ENCODE data around the gene PDE6D.

PDE6D gene

GRCh38 chr2:231713730-231714638, 67.1 kb downstream of the PDE6D start:
- ChIA-PET POLR2A (interaction anchor here (0.5 to 2.5 kb wide), 16 partner anchors 7 to 1792 kb away, joined by 3 to 29 read pairs (median 4); partner anchors contain the start of genes COPS7B, NCL, PDE6D and TRIP12), CTCF (interaction anchor here (0.6 to 5.8 kb wide), 32 partner anchors 8 to 714 kb away, joined by 3 to 182 read pairs (median 7); partner anchors contain the start of gene COPS7B)
- Histone ChIP-seq H3K4me3 (ENCODE audit: low read depth, low read length) (no peak overlapping the region), H3K27ac (ENCODE audit: extremely low read depth, low read depth, low read length) (peak overlapping the region; percentile 32), H3K4me1 (ENCODE audit: control insufficient read depth, insufficient read depth, low read length) (peaks cover 10% of the 10 kb centered on the region), H3K9me3 (ENCODE audit: control insufficient read depth, insufficient read depth, low read depth, low read length) (no peaks in the 10 kb centered on the region), H3K36me3 (ENCODE audit: control insufficient read depth in 2 of 2, insufficient read depth in 1 of 2, low read length in 2 of 2) (peaks cover 6 to 53% of the 10 kb centered on the region in 2 experiments; a peak in 2 of 3 replicates)
- TF ChIP-seq SP2 (tag by site-specific recombination; IDR thresholded peaks at IDR 0.05): peak; percentile 33; the same call in 1 of the 2 replicates
- TF ChIP-seq PRDM10 (tag by site-specific recombination; IDR thresholded peaks at IDR 0.05): peak; percentile 98
- TF ChIP-seq ZNF747 (tag by site-specific recombination; IDR thresholded peaks at IDR 0.05): no peak
- peak; percentile 98 for TF ChIP-seq CTCF (tag by site-specific recombination; IDR thresholded peaks at IDR 0.05)
- TF ChIP-seq BCL11A (tag by site-specific recombination; IDR thresholded peaks at IDR 0.05; ENCODE audit: low read depth): peak; percentile 97
- TF ChIP-seq ZNF2 (tag by site-specific recombination; IDR thresholded peaks at IDR 0.05): peak; percentile 61; the same call in 1 of the 2 replicates
- peak; percentile 56 for TF ChIP-seq ZBTB6 (tag by site-specific recombination; IDR thresholded peaks at IDR 0.05)
- TF ChIP-seq ZNF837 (tag by site-specific recombination; IDR thresholded peaks at IDR 0.05): 0 out of 2 replicates have a peak, but pooled peaks have one; percentile 42
- TF ChIP-seq ZNF654 (tag by site-specific recombination; IDR thresholded peaks at IDR 0.05; ENCODE audit: low read depth): peak; percentile 30; the same call in 1 of the 2 replicates
- no peak for TF ChIP-seq ZNF555 (tag by site-specific recombination; conservative IDR thresholded peaks at IDR 0.05)
- TF ChIP-seq ZNF843 (tag by site-specific recombination; IDR thresholded peaks at IDR 0.05): peak; percentile 59
- TF ChIP-seq KLF1 (tag by site-specific recombination; IDR thresholded peaks at IDR 0.05): no peak; the same call in 1 of the 2 replicates
- no peak for TF ChIP-seq PRDM6 (tag by site-specific recombination; IDR thresholded peaks at IDR 0.05)
- TF ChIP-seq ZNF571 (tag by site-specific recombination; IDR thresholded peaks at IDR 0.05): no peak
- TF ChIP-seq ZNF768 (tag by site-specific recombination; IDR thresholded peaks at IDR 0.05): 0 out of 2 replicates have a peak, but pooled peaks have one; percentile 3
- peak; percentile 80 for TF ChIP-seq ZEB2 (tag by site-specific recombination; IDR thresholded peaks at IDR 0.05)
- peak; percentile 55; the same call in 1 of the 2 replicates for TF ChIP-seq YY1 (tag by site-specific recombination; IDR thresholded peaks at IDR 0.05)
- TF ChIP-seq ZNF398 (tag by site-specific recombination; IDR thresholded peaks at IDR 0.05): peak; percentile 59
- TF ChIP-seq SP3 (tag by site-specific recombination; IDR thresholded peaks at IDR 0.05): no peak
- TF ChIP-seq GLIS2 (tag by site-specific recombination; IDR thresholded peaks at IDR 0.05): peak; percentile 99
- peak; percentile 92 for TF ChIP-seq ZIC2 (tag by site-specific recombination; IDR thresholded peaks at IDR 0.05)
- no peak for TF ChIP-seq ZNF48 (tag by site-specific recombination; IDR thresholded peaks at IDR 0.05)
- peak; percentile 73 for TF ChIP-seq IKZF3 (tag by site-specific recombination; IDR thresholded peaks at IDR 0.05)
- no peak for TF ChIP-seq ZNF404 (tag by site-specific recombination; IDR thresholded peaks at IDR 0.05)
- TF ChIP-seq YY2 (tag by site-specific recombination; IDR thresholded peaks at IDR 0.05): 0 out of 2 replicates have a peak, but pooled peaks have one; percentile 29
- TF ChIP-seq ZNF785 (tag by site-specific recombination; IDR thresholded peaks at IDR 0.05): no peak

All from HEK293 (cell line).